OCI-LY1 (cell line): ENCODE measurements around the gene HAUS3.
"Not testable (repeated sequence)": the region's sequence is repeated elsewhere in the genome, so short reads cannot be mapped to it uniquely, and the experiment has no call there.

Experiments used
- H2AFZ ChIP-seq: fragments of 200-600 bp; sonication (generic), shearing (Covaris generic); 2 replicates; pipeline ENCODE4 v1.6.0; 2014; ENCODE audit warnings: antibody characterized with exemption, mild to moderate bottlenecking, low read length
- H3F3A ChIP-seq: fragments of 200-600 bp; sonication (generic), shearing (Covaris generic); 2 replicates; pipeline ENCODE4 v1.6.0; 2014; ENCODE audit warnings: mild to moderate bottlenecking, antibody characterized with exemption, low read length, moderate library complexity; ENCODE audit not compliant: insufficient read depth
- H3K27ac ChIP-seq: fragments of 200-600 bp; sonication (generic); 2 replicates; pipeline ENCODE4 v1.5.1; 2014; ENCODE audit warnings: low read length, mixed run types, mild to moderate bottlenecking, low read depth; ENCODE audit not compliant: poor library complexity, severe bottlenecking
- H3K27me3 ChIP-seq: fragments of 200-600 bp; sonication (generic); 2 replicates; pipeline ENCODE4 v1.6.0; 2014; ENCODE audit warnings: antibody characterized with exemption, mild to moderate bottlenecking, low read length, moderate library complexity; ENCODE audit not compliant: insufficient read depth
- H3K36me3 ChIP-seq: fragments of 200-600 bp; sonication (generic); 2 replicates; pipeline ENCODE4 v1.6.1; 2014; ENCODE audit warnings: mild to moderate bottlenecking, antibody characterized with exemption, low read length, moderate library complexity, mixed read lengths; ENCODE audit not compliant: insufficient read depth
- H3K4me1 ChIP-seq: fragments of 200-600 bp; sonication (generic); 2 replicates; pipeline ENCODE4 v1.5.1; 2014; ENCODE audit warnings: mild to moderate bottlenecking, low read length, moderate library complexity; ENCODE audit not compliant: insufficient read depth, severe bottlenecking
- H3K4me2 ChIP-seq: fragments of 200-600 bp; sonication (generic), shearing (Covaris generic); 2 replicates; pipeline ENCODE4 v1.6.1; 2014; ENCODE audit warnings: low read length
- H3K4me3 ChIP-seq: fragments of 200-600 bp; sonication (generic); 2 replicates; pipeline ENCODE4 v1.5.1; 2014; ENCODE audit warnings: low read length, low read depth, mild to moderate bottlenecking, mixed read lengths; ENCODE audit not compliant: poor library complexity, severe bottlenecking
- H3K79me2 ChIP-seq: fragments of 200-600 bp; shearing (Covaris generic); 2 replicates; pipeline ENCODE4 v1.6.1; 2016; ENCODE audit warnings: mixed run types, low read length, mixed read lengths; ENCODE audit not compliant: insufficient read depth
- H3K9ac ChIP-seq: fragments of 200-600 bp; sonication (generic), shearing (Covaris generic); 2 replicates; pipeline ENCODE4 v1.6.1; 2014; ENCODE audit warnings: mild to moderate bottlenecking, low read length, mixed read lengths
- H3K9me2 ChIP-seq: fragments of 200-600 bp; sonication (generic), shearing (Covaris generic); 2 replicates; pipeline ENCODE4 v1.6.1; 2014; ENCODE audit warnings: low read depth, mild to moderate bottlenecking, low read length, mixed read lengths
- H3K9me3 ChIP-seq: fragments of 200-600 bp; shearing (Covaris generic); 2 replicates; pipeline ENCODE4 v1.6.1; 2014; ENCODE audit warnings: low read length, mixed read lengths
- H4K20me1 ChIP-seq: fragments of 200-600 bp; sonication (generic), shearing (Covaris generic); 2 replicates; pipeline ENCODE4 v1.6.0; 2016; ENCODE audit warnings: mild to moderate bottlenecking, low read length; ENCODE audit not compliant: insufficient read depth
- EZH2 ChIP-seq: fragments of 200-600 bp; sonication (generic), shearing (Covaris generic); IDR thresholded peaks from 2 replicates; pipeline ENCODE4 v1.8.0; 2017; ENCODE audit warnings: borderline replicate concordance, mixed run types, mild to moderate bottlenecking, antibody characterized with exemption, low read length, moderate library complexity, mixed read lengths
- TF ChIP-seq, protein P1 (sequence below): fragments of 200-600 bp; sonication (generic), shearing (Covaris generic); IDR thresholded peaks from 2 replicates; pipeline ENCODE4 v1.5.1; 2017; ENCODE audit warnings: mild to moderate bottlenecking, antibody characterized with exemption, low read length, moderate library complexity, mixed read lengths

Gene HAUS3

DNA sequence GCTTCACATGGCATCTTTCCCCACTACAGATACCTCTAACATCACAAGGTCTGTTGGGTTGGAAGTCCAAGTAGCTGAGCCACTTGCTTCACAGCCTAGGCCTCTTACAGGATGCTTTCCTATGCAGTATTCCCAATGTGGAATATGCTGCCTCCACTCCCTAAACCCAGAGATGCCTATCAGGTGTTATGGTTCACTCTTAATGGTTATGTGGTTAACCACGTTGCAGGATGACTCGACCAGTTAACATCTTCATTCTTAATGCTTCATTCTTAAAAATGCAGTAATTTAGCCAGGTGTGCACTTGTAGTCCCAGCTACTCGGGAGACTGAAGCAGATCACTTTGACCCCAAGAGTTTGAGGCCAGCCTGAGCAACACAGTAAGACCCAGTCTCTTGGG is 24.2 kb downstream of the HAUS3 start:
- Histone ChIP-seq H3K9ac (no peak overlapping the region), H3K4me3 (no peak overlapping the region), H3K36me3 (no peaks in the 10 kb centered on the region), H3K4me2 (no peak overlapping the region), H3K27ac (no peak overlapping the region), H4K20me1 (no peaks in the 10 kb centered on the region), H3K79me2 (no peaks in the 10 kb centered on the region), H3K27me3 (no peaks in the 10 kb centered on the region), H3K4me1 (no peaks in the 10 kb centered on the region), H3F3A (no peaks in the 10 kb centered on the region), H2AFZ (no peak overlapping the region), H3K9me2 (no peaks in the 10 kb centered on the region), H3K9me3 (no peaks in the 10 kb centered on the region)
- TF ChIP-seq, protein P1, sequence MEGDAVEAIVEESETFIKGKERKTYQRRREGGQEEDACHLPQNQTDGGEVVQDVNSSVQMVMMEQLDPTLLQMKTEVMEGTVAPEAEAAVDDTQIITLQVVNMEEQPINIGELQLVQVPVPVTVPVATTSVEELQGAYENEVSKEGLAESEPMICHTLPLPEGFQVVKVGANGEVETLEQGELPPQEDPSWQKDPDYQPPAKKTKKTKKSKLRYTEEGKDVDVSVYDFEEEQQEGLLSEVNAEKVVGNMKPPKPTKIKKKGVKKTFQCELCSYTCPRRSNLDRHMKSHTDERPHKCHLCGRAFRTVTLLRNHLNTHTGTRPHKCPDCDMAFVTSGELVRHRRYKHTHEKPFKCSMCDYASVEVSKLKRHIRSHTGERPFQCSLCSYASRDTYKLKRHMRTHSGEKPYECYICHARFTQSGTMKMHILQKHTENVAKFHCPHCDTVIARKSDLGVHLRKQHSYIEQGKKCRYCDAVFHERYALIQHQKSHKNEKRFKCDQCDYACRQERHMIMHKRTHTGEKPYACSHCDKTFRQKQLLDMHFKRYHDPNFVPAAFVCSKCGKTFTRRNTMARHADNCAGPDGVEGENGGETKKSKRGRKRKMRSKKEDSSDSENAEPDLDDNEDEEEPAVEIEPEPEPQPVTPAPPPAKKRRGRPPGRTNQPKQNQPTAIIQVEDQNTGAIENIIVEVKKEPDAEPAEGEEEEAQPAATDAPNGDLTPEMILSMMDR, result no peak
- no peak for TF ChIP-seq EZH2

DNA sequence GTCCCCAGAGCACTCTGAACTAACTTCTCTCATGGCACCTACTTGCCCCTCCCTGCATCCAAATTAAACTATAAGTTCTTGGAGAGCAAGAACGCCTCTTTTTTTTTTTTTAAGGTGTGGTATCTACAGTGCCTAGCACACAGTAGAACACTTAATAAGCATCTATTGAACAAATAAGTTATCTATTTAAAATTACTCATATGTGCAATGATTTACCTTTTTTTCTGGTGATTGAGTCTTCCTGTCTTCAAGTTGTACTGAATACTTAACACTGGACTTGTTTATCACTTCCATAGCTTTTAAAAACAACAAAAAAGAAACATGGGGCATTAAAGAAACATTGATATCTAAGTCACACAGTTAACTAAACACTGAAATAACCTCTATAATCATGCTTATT is 29.1 kb downstream of the HAUS3 start:
- Histone ChIP-seq H3K27me3 (no peaks in the 10 kb centered on the region), H2AFZ (no peak overlapping the region), H4K20me1 (no peaks in the 10 kb centered on the region), H3F3A (no peaks in the 10 kb centered on the region), H3K4me1 (no peaks in the 10 kb centered on the region), H3K9me3 (no peaks in the 10 kb centered on the region), H3K4me3 (no peak overlapping the region), H3K9me2 (no peaks in the 10 kb centered on the region), H3K79me2 (no peaks in the 10 kb centered on the region), H3K27ac (no peak overlapping the region), H3K4me2 (no peak overlapping the region), H3K9ac (no peak overlapping the region), H3K36me3 (no peaks in the 10 kb centered on the region)
- TF ChIP-seq, protein P1, result no peak
- no peak for TF ChIP-seq EZH2

DNA sequence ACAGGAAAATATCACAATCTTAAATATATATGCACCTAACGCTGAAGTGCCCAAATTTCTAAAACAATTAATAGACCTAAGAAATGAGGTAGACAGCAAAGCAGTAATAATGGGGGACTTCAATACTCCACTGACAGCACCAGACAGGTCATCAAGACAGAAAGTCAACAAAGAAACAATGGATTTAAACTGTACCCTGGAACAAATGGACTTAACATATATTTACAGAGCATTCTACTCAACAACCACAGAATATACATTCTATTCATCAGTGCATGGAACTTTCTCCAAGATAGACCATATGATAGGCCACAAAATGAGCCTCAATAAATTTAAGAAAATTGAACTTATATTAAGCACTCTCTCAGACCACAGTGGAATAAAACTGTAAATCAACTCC is 39.1 kb downstream of the HAUS3 start:
- H3K36me3 ChIP-seq, H3K9ac ChIP-seq, H2AFZ ChIP-seq, H3K4me3 ChIP-seq, H3K79me2 ChIP-seq, H4K20me1 ChIP-seq, H3K27me3 ChIP-seq, H3K9me3 ChIP-seq, H3K27ac ChIP-seq, H3K9me2 ChIP-seq, H3K4me2 ChIP-seq, H3K4me1 ChIP-seq, H3F3A ChIP-seq: not testable (repeated sequence)

DNA sequence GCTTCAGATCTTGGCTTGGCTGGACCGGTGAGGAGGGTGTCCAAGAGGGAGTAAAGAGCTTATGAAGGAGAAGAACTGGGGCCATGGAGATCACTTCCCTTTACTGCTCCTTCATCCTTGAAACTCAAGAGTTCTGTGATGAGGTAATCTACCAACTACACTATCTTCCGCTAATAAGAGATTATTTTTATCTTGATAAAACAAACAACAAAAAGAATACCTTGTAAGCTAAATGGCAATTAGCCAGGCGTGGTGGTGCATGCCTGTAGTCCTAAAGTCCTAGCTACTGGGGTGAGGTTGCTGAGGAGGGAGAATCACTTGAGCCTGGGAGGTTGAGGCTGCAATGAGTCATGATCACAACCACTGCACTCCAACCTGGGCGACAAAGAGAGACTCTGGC is 47.4 kb downstream of the HAUS3 start:
- Histone ChIP-seq H4K20me1 (no peaks in the 10 kb centered on the region), H3K9me3 (no peaks in the 10 kb centered on the region), H2AFZ (no peak overlapping the region), H3K27me3 (no peaks in the 10 kb centered on the region), H3F3A (no peaks in the 10 kb centered on the region), H3K79me2 (no peaks in the 10 kb centered on the region), H3K9me2 (no peaks in the 10 kb centered on the region), H3K4me3 (no peak overlapping the region), H3K4me1 (no peaks in the 10 kb centered on the region), H3K36me3 (no peaks in the 10 kb centered on the region), H3K9ac (no peak overlapping the region), H3K4me2 (no peak overlapping the region), H3K27ac (no peak overlapping the region)
- TF ChIP-seq, protein P1, result no peak
- TF ChIP-seq EZH2, result no peak
